OCI-LY7 (cell line): ENCODE data around the gene RREB1. TPM values are rescaled to one million over a fixed set of nuclear protein-coding genes. Genes with fewer than 3 reads are reported as not detected.

ENCODE experiments used
- BruUV-seq: library from RNA; stranded (reverse); fragments of 400-500 nt; replicated peaks from 2 replicates; lab custom pipeline; 2021; lab: Mats Ljungman, UMichigan
- CTCF ChIA-PET: fragments of 300-600 bp; sonication (Branson Sonifier 250); formaldehyde crosslinking; loops from one replicate; lab custom pipeline; 2022; ENCODE audit warnings: antibody characterized with exemption; ENCODE audit not compliant: unreplicated experiment; lab: Charles Lee
- POLR2A ChIA-PET: fragments of 300-600 bp; sonication (Branson Sonifier 250); formaldehyde crosslinking; loops from one replicate; lab custom pipeline; 2022; ENCODE audit warnings: antibody characterized with exemption; lab: Charles Lee
- DNase-seq: peaks from one replicate; pipeline ENCODE4 v3.0.0-alpha.2; 2015; ENCODE audit warnings: low spot score
- H2AFZ ChIP-seq: fragments of 200-600 bp; sonication (generic), shearing (Covaris generic); 2 replicates; pipeline ENCODE4 v1.6.1; 2014; ENCODE audit warnings: mild to moderate bottlenecking, antibody characterized with exemption, low read length, moderate library complexity
- H3K27ac ChIP-seq: fragments of 200-600 bp; sonication (generic); 2 replicates; pipeline ENCODE4 v1.5.1; 2014; ENCODE audit warnings: mixed run types, low read depth, mild to moderate bottlenecking, moderate library complexity, low read length, inconsistent platforms; ENCODE audit not compliant: poor library complexity, severe bottlenecking
- H3K36me3 ChIP-seq: fragments of 200-600 bp; sonication (generic); 2 replicates; pipeline ENCODE4 v1.6.1; 2014; ENCODE audit warnings: mild to moderate bottlenecking, antibody characterized with exemption, low read length, moderate library complexity, mixed read lengths; ENCODE audit not compliant: insufficient read depth
- H3K4me1 ChIP-seq: fragments of 200-600 bp; sonication (generic); 2 replicates; pipeline ENCODE4 v1.5.1; 2014; ENCODE audit warnings: mild to moderate bottlenecking, low read length; ENCODE audit not compliant: insufficient read depth, poor library complexity, severe bottlenecking
- H3K4me2 ChIP-seq: fragments of 200-600 bp; sonication (generic); 2 replicates; pipeline ENCODE4 v1.6.1; 2014; ENCODE audit warnings: mild to moderate bottlenecking, low read length
- H3K4me3 ChIP-seq: fragments of 200-600 bp; sonication (generic); 2 replicates; pipeline ENCODE4 v1.5.1; 2014; ENCODE audit warnings: mild to moderate bottlenecking, low read depth, low read length; ENCODE audit not compliant: poor library complexity, severe bottlenecking
- H3K79me2 ChIP-seq: fragments of 200-600 bp; sonication (generic); 2 replicates; pipeline ENCODE4 v1.6.1; 2016; ENCODE audit warnings: low read depth, mild to moderate bottlenecking, low read length, moderate library complexity, mixed read lengths; ENCODE audit not compliant: insufficient read depth
- H3K9me2 ChIP-seq: fragments of 200-600 bp; sonication (generic); 2 replicates; pipeline ENCODE4 v1.6.1; 2016; ENCODE audit warnings: mild to moderate bottlenecking, low read length, mixed read lengths; ENCODE audit not compliant: insufficient read depth
- H3K9me3 ChIP-seq: fragments of 200-600 bp; sonication (generic); 2 replicates; pipeline ENCODE4 v1.6.1; 2014; ENCODE audit warnings: mild to moderate bottlenecking, mixed run types, low read length, mixed read lengths
- H4K20me1 ChIP-seq: fragments of 200-600 bp; sonication (generic); 2 replicates; pipeline ENCODE4 v1.6.1; 2014; ENCODE audit warnings: mild to moderate bottlenecking, antibody characterized with exemption, low read length, moderate library complexity, mixed read lengths; ENCODE audit not compliant: insufficient read depth
- EZH2phosphoT487 ChIP-seq: fragments of 200-600 bp; sonication (generic); IDR thresholded peaks from 2 replicates; pipeline ENCODE4 v1.6.1; 2018; ENCODE audit warnings: low read depth, borderline replicate concordance, mild to moderate bottlenecking, mixed run types, antibody characterized with exemption, low read length, moderate library complexity, mixed read lengths
- intact Hi-C: fragments of 100-400 bp; cut with micrococcal nuclease; formaldehyde crosslinking; loops from one replicate; pipeline ENCODE4 v1.10.0; 2022; ENCODE audit not compliant: unreplicated experiment
- total RNA-seq, 2 experiments: library from RNA; depleted of rRNA in 1 of 2; stranded (reverse); fragments of >200 nt in 1 of 2; shearing (Covaris generic) in 1 of 2; gene quantifications; 2 replicates each; pipeline ENCODE4 v1.2.3, GENCODE V29; 2014 to 2022
- TF ChIP-seq, protein P1 (sequence below): fragments of 200-600 bp; sonication (generic); conservative IDR thresholded peaks from 2 replicates; pipeline ENCODE4 v1.5.1; 2014; ENCODE audit warnings: mild to moderate bottlenecking, antibody characterized with exemption, low read length, moderate library complexity, mixed read lengths

Gene RREB1
- total RNA-seq, 2 experiments from 2014 or later = 4.4 to 7.1 TPM

DNA sequence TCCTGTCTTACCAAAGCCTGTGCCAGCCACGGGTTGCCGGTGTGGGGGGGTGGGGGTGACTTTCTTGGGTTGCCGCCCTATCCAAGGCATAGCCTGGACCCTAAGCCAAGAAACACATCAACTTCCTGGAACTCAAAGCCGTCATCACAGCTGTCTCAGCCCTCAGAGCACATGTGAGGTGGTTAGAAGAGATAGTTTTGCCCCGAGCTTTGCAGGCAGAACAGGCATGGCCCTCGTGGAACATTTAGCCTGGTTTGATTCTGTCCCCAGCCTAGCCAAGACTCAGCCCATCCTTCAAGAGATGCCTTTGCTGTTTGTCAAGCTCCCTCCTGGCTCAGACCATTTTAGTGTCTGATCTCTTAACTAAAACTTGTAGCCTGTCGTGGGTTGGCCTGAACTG lies 64.9 kb downstream of the RREB1 start:
- CTCF ChIA-PET = no interaction called here
- H3K9me2 ChIP-seq = no peaks in the 10 kb centered on the region
- H3K79me2 ChIP-seq = no peaks in the 10 kb centered on the region
- H3K27ac ChIP-seq = no peak overlapping the region
- no peak overlapping the region for H3K4me2 ChIP-seq
- no peak for DNase-seq
- H2AFZ ChIP-seq = no peak overlapping the region
- no peak for TF ChIP-seq EZH2phosphoT487
- TF ChIP-seq, protein P1, sequence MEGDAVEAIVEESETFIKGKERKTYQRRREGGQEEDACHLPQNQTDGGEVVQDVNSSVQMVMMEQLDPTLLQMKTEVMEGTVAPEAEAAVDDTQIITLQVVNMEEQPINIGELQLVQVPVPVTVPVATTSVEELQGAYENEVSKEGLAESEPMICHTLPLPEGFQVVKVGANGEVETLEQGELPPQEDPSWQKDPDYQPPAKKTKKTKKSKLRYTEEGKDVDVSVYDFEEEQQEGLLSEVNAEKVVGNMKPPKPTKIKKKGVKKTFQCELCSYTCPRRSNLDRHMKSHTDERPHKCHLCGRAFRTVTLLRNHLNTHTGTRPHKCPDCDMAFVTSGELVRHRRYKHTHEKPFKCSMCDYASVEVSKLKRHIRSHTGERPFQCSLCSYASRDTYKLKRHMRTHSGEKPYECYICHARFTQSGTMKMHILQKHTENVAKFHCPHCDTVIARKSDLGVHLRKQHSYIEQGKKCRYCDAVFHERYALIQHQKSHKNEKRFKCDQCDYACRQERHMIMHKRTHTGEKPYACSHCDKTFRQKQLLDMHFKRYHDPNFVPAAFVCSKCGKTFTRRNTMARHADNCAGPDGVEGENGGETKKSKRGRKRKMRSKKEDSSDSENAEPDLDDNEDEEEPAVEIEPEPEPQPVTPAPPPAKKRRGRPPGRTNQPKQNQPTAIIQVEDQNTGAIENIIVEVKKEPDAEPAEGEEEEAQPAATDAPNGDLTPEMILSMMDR = no peak
- intact Hi-C loops = no loop called here
- peaks cover 16% of the 10 kb centered on the region for H3K4me1 ChIP-seq
- no peak overlapping the region for H3K4me3 ChIP-seq
- no TSS peak for BruUV-seq
- no peaks in the 10 kb centered on the region for H3K36me3 ChIP-seq
- H4K20me1 ChIP-seq = peaks cover 14% of the 10 kb centered on the region; the same call in 1 of the 2 replicates
- H3K9me3 ChIP-seq = no peaks in the 10 kb centered on the region
- POLR2A ChIA-PET = no interaction called here

DNA sequence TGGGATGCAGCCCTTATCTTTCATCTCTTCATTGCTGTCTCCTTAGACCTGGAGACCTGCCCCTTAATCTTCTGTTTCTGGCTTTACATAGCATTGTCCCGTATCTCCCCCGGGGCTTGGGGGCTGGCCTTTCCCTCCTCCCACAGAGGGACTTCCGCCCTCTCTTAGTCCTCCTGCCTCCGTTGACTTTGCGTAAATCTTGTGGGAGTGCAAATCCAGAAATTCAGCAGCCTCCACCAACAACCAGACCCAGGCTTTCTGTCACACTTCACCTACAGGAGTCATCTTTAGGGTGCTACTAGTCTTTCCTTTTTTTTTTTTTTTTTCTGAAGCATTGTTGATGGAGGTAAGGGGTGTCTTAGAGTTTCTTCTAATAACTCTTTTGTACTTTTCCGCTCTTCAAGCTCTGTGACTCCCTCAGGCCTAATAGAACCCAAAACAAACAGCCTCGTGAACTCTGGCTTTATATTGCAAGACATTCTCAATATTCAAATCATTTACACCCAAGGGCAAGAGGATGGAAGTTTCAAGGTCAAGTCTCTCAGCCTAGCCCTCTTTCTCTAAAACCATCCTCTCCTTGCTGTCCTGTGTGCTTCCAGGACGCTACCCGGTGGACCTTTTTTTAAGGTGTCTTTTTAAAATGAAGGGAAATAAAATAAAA lies 66.2 kb downstream of the RREB1 start:
- Histone ChIP-seq H3K4me3 (no peak overlapping the region), H3K27ac (no peak overlapping the region), H3K4me2 (no peak overlapping the region), H3K79me2 (no peaks in the 10 kb centered on the region), H3K9me2 (no peaks in the 10 kb centered on the region), H3K36me3 (no peaks in the 10 kb centered on the region), H3K4me1 (peaks cover 16% of the 10 kb centered on the region), H3K9me3 (no peaks in the 10 kb centered on the region), H4K20me1 (peaks cover 14% of the 10 kb centered on the region; the same call in 1 of the 2 replicates), H2AFZ (no peak overlapping the region)
- intact Hi-C loops = no loop called here
- no peak for DNase-seq
- CTCF ChIA-PET = no interaction called here
- no TSS peak for BruUV-seq
- POLR2A ChIA-PET = no interaction called here
- TF ChIP-seq, protein P1 = no peak
- TF ChIP-seq EZH2phosphoT487 = no peak

DNA sequence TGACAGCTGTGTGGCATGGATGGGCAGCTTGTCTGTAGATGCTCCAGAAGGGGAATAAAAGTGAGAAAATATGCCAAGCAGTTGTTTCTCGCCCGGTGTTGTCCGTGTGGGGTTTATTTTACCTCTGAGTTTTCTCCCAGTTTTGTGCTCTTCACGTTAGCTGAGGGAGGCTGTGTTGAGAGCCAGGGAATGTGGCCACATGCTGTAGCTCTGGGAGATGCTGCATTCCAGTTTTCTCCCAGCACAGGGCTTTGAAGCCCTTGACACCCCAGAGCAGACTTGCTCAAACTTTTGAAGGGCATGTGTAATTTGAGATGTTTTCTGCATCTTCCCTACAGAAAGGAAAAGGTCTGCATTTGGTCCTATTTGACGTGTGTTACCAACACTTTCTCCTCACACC lies 67.7 kb downstream of the RREB1 start:
- DNase-seq = no peak
- no peaks in the 10 kb centered on the region for H3K36me3 ChIP-seq
- H3K4me3 ChIP-seq = no peak overlapping the region
- CTCF ChIA-PET = no interaction called here
- H3K27ac ChIP-seq = no peak overlapping the region
- H3K9me2 ChIP-seq = no peaks in the 10 kb centered on the region
- H3K4me2 ChIP-seq = no peak overlapping the region
- intact Hi-C loops = no loop called here
- TF ChIP-seq, protein P1 = no peak
- TF ChIP-seq EZH2phosphoT487 = no peak
- POLR2A ChIA-PET = no interaction called here
- H4K20me1 ChIP-seq = peaks cover 9% of the 10 kb centered on the region; the same call in 1 of the 2 replicates
- H3K79me2 ChIP-seq = no peaks in the 10 kb centered on the region
- H2AFZ ChIP-seq = no peak overlapping the region
- H3K4me1 ChIP-seq = peaks cover 15% of the 10 kb centered on the region
- no TSS peak for BruUV-seq
- no peaks in the 10 kb centered on the region for H3K9me3 ChIP-seq
